Activated T-cell treated with anti-CD3 and anti-CD28 coated beads, Interleukin-2, amount 50 U/mL, for 1 hour (primary cell): Measurements from ENCODE around the gene SEMA4B.
A peak's percentile ranks its signal among the peaks of the same experiment; 100 is the strongest.

ENCODE experiments used
- DNase-seq: peaks from one replicate; pipeline ENCODE4 v3.0.0-alpha.2; 2020

Gene SEMA4B

DNA sequence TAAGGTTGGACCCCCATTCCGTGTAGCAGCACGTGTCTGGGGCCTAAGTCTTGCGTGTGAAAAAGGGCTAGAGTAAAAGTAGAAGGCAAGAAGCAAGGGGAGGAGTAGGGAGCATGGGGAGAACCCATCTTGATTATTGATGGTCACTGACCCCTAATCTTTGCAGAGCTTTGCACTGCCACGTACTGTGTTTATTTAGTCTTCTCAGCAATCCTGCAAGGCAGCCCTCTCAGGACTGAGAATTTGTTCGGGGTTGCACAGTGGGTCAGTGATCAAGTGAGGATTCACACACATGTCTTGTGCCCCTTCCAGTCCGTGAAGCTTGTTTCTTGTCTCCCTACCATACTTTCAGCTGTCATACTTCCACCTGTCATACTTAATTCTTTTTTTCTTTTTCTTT, 7.2 kb downstream of the SEMA4B start:
- DNase-seq: no peak

DNA sequence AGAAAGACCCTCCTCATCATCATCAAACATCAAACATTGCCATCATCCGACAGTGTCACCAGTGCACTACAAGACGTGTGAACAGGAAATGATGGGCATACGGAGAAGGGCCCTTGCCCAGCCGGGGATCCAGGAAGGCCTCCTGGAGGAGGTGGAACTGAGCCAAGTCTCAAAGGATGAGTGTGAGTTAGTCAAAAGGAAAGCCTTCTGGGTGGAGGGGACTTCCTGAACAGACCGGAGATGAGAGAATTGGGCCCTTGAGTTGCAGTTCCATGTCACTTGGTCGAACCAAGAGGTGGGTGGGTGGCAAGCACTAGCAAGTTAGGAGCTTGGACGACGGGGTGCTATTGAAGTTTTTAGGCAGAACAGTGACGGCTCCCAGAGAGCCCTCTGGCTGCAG, 8.5 kb downstream of the SEMA4B start:
- DNase-seq: no peak

DNA sequence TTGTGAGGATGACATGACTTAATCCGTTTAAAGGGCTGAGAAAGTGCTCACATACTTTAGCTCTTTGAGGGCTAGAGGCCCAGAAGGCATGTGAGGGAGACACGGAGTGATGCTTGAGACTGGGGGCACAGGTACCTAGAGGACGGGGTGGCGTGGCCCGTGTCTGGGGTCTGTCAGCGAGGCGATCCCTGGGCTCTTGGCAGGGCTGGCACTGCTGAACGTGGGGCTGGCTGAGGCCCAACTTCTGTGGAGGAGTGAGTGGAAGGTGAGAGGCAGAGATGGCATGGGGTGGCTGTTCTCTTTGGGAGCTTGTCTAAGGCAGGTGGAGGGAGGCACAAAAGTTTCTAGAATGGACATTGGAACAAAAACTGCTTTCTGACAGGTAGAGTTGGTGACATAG, 9.5 kb downstream of the SEMA4B start:
- no peak for DNase-seq

DNA sequence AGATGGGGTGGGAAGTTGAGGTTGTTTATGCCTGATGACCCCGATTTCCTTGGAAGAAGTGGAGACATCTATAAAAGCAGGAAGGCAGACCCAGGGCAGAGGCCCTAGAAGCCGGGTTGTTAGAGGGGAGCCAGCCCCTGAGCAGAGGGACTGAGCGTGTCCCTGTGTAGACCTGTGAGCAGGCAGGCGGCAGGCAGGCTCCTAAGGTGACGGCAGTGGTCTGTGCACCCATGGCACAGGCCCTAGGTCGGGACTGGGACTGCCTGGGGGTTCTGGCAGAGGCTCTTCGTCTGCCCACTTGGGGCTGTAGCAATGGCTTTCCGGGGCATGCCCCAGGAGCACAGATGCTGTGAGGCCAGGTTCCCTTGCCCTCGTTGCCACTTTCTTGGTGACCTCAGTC, 9.9 kb downstream of the SEMA4B start:
- DNase-seq: no peak

DNA sequence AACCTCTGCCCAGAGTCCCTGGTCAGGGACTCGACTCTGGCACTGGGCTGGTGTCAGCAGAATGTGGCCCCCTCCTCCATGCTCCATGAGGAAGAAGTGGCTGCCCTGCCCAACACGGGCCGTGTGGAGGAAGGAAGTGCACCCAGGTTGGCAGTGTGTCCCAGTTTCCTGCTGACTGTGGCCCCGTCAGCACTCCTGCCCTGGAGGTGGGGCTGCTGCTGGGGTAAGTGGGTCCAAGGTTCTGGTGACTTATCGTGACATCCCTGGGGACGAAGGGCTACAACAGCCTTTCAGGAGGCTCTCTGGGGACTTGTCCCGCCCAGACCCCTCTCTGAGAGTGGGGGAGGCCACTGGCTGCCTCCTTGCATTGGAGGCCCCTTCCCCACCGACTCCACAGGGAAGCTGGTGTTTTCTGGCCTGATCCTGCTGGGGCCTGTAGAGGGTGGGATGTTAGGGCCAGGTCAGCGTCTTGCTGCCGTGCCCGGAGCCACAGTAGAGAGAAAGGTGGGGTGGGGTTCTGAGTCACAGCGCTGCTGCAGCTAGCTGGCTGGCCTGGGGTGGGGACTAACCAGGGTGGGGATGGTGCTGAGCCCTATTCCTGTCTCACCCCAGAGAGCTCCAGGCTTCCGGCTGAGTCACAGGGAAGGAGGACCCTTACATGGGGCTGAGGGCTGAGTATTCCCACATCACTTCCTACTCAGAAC, 10.5 kb downstream of the SEMA4B start:
- no peak for DNase-seq

DNA sequence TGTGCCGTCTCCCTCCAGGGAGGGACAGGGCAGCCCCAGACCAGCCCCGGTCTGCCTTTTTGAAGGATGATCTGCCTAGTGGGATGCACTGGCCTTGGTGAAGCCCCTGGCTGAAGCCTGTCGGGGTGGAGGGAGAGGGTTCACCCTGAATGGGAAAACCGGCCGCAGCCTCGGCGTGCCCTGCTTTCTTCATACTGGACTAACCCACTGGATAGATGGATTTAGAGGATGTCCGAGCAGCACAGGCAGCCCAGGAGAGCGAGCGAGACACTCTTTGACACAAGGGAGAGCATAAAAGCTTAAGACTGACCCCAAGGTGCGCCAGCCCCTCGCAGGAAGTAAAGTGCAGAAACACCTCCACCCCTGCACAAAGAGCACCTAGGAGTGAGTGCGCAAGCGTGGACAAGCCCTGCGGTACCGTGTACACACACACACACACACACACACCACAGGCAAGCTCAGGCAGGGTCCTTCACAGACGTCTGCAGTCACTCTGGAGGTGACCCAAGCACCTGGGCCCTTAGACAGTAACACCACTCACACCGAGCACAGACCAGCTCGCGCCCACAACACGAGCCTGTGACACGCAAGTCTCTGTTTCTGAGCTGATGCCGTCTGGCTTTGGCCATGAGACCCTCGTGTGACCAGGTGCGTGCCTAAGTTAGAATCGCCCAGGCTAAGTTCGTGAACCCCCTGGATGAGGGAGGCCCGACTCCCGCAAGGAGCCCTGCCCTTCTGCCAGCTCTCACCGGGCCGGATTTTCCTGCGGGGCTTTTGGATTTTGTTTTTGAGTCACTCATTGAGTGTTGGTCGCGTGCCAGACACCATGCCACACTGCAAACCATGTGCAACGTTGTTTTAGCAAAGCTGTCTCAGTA, 11.3 kb downstream of the SEMA4B start:
- DNase-seq: no peak

DNA sequence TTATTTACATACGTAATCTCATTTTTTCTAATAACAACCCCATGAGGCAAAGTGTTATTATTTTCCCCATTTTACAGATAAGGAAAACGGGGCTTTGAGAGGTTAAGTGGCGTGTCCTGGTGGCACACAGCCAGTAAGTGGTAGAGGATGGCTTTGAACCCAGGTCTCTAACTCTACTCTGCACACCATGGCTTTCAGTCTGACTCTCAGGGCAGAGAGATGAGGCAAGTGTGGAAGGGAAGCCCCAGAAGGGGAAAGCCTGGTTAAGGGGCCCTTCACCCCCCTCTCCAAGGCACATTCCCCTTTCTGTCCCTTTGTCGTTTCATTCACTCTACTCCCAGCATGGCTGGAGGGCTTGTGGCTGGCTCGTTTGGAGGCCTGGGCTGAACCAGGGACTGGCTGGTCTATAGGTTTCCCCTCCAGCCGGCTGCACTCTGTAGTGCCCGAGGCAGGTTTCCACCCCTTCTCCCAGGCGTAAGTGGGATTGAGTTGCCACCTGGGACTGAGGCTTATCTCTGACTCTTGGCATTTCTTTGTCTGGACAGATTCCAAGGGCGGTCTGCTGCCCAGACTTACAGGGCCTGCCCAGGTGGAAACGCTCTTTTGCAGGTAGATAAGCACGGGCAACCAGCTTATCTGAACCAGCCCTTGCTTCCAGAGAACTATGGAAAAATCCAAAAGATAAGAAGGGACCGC, 12.1 kb downstream of the SEMA4B start:
- DNase-seq: no peak

DNA sequence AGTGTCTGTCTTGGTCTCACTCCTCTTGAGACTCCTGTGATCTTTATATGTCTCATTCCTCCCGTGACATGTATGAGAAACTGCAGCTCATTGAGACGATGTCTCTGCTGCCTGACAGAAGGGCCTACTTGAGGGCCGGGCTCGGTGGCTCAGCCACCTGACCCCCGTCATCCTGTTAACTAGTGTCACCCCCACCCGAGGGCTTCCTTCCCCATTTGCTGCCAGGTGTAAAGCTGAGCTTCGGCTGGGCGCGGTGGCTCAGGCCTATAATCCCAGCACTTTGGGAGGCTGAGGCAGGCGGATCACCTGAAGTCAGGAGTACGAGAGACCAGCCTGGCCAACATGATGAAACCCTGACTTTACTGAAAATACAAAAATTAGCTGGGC, 12.7 kb downstream of the SEMA4B start:
- DNase-seq: no peak

DNA sequence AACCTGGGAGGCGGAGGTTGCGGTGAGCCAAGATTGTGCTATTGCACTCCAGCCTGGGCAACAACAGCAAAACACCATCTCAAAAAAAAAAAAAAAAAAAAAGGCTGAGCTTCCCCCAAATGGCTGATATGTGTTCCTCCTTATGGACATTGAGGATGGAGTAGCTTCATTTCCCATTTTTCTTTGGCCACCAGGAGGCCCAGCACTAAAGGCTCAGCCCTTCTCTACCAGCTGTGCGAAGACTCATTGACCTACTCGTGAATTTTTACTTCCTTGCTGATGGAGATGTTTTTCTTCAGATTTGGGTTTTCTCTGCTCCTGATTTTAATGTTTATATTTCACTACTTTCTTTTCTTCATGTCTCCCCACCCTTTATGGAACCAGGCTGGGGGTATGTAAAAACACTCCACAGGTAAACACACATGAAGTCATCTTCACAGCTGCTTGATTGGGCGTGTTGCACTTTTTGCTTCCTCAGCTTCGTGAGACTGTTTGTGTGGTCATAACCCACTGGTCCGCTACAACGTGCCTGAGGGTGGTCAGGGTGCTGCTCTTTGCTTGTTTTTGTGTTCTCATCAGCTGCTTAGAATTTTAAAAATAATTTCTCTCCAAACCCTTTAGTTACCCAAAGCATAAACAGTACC, 13.5 kb downstream of the SEMA4B start:
- DNase-seq: no peak

DNA sequence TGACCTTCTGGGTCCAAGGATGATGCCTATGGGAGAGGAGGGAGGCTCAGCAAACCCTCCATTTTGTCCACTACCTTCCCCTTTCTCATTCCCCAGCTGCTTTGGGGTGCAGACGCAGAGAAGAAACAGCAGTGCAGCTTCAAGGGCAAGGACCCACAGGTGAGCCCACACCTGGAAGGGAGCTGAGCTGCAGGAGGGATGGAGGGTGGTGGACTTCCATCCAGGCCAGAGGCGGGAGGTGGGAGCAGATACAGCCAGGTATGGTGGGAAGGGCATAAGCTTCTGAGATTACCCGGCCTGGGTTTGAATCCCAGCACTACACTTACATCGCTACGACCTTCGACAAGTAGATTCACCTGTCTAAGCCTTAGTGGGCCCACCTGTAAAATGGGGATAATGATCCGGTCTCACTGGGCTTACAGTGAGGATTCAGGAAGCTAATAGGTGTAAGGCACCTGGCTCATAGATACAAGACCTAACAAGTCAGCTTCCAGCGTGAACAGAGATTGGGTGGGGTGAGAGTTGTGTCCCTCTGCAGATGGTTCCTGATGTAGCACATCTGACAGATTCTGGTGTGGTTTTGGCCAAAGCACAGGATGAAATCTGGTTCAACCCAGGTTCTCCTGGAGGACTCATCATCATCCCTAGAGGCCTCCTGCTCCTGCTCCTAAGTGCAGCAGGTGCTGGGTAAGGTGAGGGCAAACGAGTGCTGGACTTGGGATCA, 16.7 kb downstream of the SEMA4B start:
- no peak for DNase-seq

DNA sequence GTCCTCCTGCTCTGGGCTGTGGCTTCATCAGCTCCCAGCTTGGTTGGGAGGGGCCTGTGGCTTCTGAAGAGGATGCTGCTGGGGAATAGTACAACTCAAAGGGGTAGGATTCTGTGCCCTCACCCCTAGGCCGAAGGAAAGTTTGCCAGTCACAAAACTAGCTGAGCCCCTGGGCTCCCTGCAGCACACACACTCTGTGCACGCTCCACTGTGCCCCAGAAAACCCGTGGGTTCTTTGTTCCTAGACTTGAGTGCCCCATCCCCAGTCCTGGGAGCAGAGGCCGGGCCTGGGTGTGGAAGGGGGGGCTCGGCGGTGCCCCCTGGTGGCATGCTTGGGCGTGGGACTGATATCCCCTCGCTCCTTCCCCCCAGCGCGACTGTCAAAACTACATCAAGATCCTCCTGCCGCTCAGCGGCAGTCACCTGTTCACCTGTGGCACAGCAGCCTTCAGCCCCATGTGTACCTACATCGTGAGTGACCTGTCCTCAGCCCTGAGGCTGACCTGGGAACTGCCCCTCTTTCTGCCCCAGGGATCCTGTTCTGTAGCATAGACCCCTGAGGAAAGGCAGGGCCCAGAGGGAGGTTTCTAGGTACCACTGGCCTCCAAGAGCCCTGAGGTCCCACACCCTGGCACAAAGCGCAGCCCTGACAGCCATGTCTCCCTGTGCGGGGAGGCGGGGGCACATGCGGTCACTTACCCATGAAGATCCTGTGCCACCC, 18.5 kb downstream of the SEMA4B start:
- peak; percentile 71 for DNase-seq

DNA sequence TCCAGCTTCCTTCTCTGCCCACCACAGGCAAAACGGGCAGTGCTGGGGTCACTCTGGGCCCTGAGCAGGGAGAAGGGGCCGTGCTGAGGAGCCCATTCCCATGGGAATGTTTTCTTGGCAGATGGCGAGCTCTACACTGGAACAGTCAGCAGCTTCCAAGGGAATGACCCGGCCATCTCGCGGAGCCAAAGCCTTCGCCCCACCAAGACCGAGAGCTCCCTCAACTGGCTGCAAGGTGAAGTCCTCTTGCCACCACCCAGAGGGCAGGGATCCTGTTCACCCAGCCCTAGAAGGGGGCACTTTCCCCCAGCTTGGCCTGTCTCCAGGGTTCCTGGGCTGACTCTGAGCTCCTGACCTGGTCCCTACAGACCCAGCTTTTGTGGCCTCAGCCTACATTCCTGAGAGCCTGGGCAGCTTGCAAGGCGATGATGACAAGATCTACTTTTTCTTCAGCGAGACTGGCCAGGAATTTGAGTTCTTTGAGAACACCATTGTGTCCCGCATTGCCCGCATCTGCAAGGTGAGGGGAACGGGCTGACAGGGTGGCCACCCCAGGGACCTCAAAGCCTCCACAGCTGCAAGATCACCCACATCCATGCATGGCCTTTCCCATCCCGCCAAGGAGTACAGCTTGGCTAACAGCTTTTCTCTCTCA, 20.2 kb downstream of the SEMA4B start:
- DNase-seq: no peak

DNA sequence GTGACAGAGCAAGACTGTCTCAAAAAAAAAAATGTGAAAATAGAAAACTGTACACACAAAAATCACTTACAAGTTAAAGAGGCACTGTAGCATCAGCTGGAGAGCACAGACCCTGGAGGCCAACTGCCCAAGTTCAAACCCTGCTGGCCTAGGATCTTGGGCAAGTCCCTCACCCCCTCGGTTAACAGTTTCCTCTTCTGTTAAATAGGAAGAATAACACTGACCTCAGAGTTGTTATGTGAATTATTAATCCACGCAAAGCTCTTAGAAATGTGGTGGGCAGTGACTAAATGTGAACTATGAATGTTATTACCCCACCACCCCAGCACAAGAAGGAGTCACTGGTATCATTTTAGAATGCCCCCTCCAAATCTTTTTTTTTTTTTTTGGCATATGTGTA, 21.4 kb downstream of the SEMA4B start:
- no peak for DNase-seq

DNA sequence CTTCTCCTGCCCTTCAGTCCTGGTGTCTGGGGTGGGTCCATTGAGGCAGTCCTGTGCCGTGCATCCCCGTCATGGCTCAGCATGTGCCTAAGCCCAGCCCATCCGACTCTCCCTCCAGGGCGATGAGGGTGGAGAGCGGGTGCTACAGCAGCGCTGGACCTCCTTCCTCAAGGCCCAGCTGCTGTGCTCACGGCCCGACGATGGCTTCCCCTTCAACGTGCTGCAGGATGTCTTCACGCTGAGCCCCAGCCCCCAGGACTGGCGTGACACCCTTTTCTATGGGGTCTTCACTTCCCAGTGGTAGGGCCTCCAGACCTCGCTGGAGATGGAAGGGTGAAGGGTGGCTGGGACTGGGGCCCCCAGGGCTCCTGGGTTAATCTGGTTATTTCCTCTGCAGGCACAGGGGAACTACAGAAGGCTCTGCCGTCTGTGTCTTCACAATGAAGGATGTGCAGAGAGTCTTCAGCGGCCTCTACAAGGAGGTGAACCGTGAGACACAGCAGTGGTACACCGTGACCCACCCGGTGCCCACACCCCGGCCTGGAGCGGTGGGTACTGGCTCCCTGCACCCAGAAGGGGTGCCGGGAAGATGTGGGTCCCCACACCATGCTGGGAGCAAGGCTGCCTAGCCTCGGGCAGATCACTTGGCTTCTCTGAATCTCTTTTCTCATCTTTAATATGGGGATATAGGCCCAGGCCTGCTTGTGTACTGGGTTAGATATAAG, 22.5 kb downstream of the SEMA4B start:
- DNase-seq: no peak

DNA sequence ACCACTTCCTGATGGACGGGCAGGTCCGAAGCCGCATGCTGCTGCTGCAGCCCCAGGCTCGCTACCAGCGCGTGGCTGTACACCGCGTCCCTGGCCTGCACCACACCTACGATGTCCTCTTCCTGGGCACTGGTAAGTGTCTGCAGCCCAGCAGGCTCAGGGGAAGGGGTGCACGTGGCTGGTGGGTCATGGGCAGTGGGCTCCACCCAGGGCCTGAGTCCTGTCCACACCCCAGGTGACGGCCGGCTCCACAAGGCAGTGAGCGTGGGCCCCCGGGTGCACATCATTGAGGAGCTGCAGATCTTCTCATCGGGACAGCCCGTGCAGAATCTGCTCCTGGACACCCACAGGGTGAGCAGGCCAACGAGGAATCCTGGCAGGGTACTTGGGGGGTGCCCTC, 23.9 kb downstream of the SEMA4B start:
- no peak for DNase-seq

DNA sequence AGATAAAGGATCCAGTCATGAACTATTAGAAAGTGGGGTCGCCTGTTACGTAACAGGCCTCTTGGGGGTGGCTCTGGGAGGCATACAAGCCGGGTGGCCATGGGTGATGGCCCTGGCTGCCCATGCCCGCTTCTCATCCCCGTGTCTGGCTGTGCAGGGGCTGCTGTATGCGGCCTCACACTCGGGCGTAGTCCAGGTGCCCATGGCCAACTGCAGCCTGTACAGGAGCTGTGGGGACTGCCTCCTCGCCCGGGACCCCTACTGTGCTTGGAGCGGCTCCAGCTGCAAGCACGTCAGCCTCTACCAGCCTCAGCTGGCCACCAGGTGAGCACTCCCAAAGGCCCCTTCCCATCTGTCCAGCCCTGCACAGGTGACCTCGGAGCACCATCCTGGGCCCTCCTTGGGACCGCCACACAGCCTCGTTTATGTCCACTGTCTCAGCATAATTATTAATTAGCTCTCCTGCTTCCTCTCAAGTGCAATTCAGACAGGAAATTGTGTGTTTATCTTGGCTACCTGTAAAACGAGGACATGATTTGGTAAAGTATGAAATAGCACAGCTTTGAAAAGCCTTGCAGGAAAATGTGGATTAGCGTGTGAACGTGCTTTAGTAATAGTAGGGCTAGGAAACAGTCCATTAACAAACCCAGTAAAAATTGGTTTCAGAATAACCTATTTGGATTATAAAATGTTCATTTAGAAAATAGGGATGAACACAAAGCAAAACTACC, 24.5 kb downstream of the SEMA4B start:
- no peak for DNase-seq

DNA sequence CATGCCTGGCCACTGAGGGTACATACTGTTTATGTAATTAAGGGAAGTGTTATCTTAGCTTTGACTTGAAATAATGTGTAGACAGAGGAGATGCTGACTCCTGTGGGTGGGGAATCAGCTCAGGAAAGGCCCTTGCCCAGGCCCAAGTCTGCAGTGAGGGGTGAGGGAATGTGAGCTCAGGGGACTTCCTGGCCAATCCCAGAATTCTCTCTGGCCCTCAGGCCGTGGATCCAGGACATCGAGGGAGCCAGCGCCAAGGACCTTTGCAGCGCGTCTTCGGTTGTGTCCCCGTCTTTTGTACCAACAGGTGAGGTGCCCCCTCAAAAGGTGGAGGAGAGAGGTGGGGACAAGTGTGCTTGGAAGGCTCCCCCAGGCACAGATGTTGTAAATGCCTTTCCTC, 26.2 kb downstream of the SEMA4B start:
- DNase-seq: no peak

DNA sequence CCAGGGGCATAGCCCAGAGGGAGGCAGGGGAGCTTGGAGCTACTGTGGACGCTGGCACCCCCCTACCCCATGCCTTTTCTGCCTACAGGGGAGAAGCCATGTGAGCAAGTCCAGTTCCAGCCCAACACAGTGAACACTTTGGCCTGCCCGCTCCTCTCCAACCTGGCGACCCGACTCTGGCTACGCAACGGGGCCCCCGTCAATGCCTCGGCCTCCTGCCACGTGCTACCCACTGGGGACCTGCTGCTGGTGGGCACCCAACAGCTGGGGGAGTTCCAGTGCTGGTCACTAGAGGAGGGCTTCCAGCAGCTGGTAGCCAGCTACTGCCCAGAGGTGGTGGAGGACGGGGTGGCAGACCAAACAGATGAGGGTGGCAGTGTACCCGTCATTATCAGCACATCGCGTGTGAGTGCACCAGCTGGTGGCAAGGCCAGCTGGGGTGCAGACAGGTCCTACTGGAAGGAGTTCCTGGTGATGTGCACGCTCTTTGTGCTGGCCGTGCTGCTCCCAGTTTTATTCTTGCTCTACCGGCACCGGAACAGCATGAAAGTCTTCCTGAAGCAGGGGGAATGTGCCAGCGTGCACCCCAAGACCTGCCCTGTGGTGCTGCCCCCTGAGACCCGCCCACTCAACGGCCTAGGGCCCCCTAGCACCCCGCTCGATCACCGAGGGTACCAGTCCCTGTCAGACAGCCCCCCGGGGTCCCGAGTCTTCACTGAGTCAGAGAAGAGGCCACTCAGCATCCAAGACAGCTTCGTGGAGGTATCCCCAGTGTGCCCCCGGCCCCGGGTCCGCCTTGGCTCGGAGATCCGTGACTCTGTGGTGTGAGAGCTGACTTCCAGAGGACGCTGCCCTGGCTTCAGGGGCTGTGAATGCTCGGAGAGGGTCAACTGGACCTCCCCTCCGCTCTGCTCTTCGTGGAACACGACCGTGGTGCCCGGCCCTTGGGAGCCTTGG, 27.0 kb downstream of the SEMA4B start:
- DNase-seq: no peak

DNA sequence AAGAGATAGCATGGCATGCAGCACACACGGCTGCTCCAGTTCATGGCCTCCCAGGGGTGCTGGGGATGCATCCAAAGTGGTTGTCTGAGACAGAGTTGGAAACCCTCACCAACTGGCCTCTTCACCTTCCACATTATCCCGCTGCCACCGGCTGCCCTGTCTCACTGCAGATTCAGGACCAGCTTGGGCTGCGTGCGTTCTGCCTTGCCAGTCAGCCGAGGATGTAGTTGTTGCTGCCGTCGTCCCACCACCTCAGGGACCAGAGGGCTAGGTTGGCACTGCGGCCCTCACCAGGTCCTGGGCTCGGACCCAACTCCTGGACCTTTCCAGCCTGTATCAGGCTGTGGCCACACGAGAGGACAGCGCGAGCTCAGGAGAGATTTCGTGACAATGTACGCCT, 27.8 kb downstream of the SEMA4B start:
- no peak for DNase-seq
